GM12864 (cell line): ENCODE data around the gene ANP32A.

Experiments used
- DNase-seq: peaks from one replicate; pipeline ENCODE4 v3.0.0-alpha.2; 2011; ENCODE audit warnings: low read depth
- H3K4me3 ChIP-seq: 2 replicates; pipeline ENCODE4 v1.5.1; 2011; ENCODE audit warnings: mild to moderate bottlenecking, low read depth, low read length, control low read depth
- TF ChIP-seq, protein P1 (sequence below): IDR thresholded peaks from 2 replicates; pipeline ENCODE4 v1.5.1; 2011; ENCODE audit warnings: low read depth, mild to moderate bottlenecking, moderate library complexity, low read length, control low read depth, inconsistent platforms; ENCODE audit errors: missing control alignments

The ANP32A gene

GRCh38 chr15:68797599-68798345 lies 22.9 kb downstream of the ANP32A start:
- DNase-seq: no peak
- H3K4me3 ChIP-seq: no peak overlapping the region
- TF ChIP-seq, protein P1, sequence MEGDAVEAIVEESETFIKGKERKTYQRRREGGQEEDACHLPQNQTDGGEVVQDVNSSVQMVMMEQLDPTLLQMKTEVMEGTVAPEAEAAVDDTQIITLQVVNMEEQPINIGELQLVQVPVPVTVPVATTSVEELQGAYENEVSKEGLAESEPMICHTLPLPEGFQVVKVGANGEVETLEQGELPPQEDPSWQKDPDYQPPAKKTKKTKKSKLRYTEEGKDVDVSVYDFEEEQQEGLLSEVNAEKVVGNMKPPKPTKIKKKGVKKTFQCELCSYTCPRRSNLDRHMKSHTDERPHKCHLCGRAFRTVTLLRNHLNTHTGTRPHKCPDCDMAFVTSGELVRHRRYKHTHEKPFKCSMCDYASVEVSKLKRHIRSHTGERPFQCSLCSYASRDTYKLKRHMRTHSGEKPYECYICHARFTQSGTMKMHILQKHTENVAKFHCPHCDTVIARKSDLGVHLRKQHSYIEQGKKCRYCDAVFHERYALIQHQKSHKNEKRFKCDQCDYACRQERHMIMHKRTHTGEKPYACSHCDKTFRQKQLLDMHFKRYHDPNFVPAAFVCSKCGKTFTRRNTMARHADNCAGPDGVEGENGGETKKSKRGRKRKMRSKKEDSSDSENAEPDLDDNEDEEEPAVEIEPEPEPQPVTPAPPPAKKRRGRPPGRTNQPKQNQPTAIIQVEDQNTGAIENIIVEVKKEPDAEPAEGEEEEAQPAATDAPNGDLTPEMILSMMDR: no peak

GRCh38 chr15:68797191-68797590 lies 23.5 kb downstream of the ANP32A start:
- TF ChIP-seq, protein P1: no peak
- DNase-seq: peak; percentile 59
- H3K4me3 ChIP-seq: no peak overlapping the region

GRCh38 chr15:68796576-68796975 lies 24.1 kb downstream of the ANP32A start:
- no peak overlapping the region for H3K4me3 ChIP-seq
- no peak for DNase-seq
- TF ChIP-seq, protein P1: no peak

DNA sequence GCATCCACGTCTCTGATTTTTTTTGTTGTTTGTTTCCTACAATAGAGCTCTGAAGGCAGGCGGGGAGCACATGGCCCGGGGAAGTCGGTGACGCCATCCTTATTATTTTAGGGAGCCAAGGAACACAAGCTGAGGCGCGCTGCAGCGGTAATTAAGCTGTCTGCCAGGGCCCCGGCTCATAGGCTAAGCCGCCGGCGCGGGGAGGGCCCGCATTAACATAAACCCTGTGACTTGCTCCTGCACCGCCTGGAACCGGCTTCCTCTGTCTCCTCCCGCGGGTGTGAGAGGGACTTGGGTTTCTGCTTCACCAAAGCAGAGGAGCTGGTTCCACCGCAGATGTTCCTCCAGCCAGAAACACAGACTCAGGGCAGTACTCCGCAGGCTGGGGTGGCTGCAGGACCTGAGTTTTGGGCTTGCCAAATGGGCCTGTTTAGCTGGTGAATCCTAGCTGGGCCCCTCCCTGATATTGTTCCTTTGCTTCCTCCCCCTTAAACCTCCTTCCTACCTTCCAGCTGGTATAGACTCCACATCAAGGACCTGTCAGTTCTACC lies 25.3 kb downstream of the ANP32A start:
- no peak for DNase-seq
- TF ChIP-seq, protein P1: no peak
- peak overlapping the region; percentile 41 for H3K4me3 ChIP-seq

DNA sequence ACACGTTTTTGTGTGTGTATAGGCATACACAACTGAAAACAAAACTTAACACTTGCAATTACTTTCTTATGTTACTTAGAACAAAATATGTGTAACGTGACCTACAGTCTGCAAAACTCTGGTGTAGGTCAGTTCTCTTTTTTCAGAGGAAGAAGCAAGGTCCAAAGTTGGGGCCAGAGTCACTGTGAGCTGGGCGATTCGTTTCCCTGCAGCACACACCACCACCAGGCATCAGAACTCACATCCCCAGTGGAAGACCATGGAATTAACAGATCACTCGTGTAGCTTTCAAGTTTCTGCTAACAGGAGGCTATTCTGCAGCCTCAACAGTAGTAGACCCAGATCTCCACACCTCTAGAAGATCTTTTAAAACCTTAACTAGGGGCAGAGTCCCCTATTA lies 25.8 kb downstream of the ANP32A start:
- TF ChIP-seq, protein P1: no peak
- no peak for DNase-seq
- peak overlapping the region; percentile 41; the same call in 1 of the 2 replicates for H3K4me3 ChIP-seq

DNA sequence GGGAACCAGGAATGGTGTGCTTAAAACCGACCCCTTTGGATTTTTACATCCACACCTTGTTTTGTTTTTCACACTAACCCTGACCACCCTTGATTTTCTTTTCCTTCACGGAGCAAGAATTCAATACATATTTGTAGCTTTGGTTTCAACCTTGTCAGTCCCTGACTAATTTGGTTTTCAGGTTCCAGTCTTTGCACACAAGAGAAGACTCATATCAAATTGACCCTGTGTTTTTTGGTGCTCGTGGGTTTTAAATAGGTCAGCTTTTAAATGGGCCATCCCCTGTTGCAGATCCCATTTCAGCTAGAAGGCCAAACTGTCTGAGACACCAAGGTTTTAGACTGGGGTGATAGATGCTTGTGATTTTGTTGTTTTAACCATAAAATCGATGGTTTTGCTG lies 26.4 kb downstream of the ANP32A start:
- no peak overlapping the region for H3K4me3 ChIP-seq
- TF ChIP-seq, protein P1: no peak

GRCh38 chr15:68793776-68794175 lies 26.9 kb downstream of the ANP32A start:
- no peak for DNase-seq
- H3K4me3 ChIP-seq: no peak overlapping the region
- TF ChIP-seq, protein P1: no peak

More for the DNA sequence above, 26.4 kb downstream of the ANP32A start:
- DNase-seq: no peak
